KMS-11 (cell line): ENCODE measurements around the gene MYH6.
"Not testable (repeated sequence)": the region's sequence is repeated elsewhere in the genome, so short reads cannot be mapped to it uniquely, and the experiment has no call there.

Experiments
- H2AFZ ChIP-seq: fragments of 200-600 bp; sonication (generic); 2 replicates; pipeline ENCODE4 v1.6.1; 2016; ENCODE audit warnings: antibody characterized with exemption, mixed run types, low read depth
- H3K27ac ChIP-seq: fragments of 200-600 bp; sonication (generic); 2 replicates; pipeline ENCODE4 v1.6.1; 2016; ENCODE audit warnings: mild to moderate bottlenecking, mixed run types
- H3K27me3 ChIP-seq: fragments of 200-600 bp; sonication (generic); 2 replicates; pipeline ENCODE4 v1.6.1; 2017; ENCODE audit warnings: mild to moderate bottlenecking, low read depth, mixed run types, moderate library complexity; ENCODE audit not compliant: insufficient read depth
- H3K36me3 ChIP-seq: fragments of 200-600 bp; sonication (generic); 2 replicates; pipeline ENCODE4 v1.6.1; 2017; ENCODE audit warnings: mild to moderate bottlenecking, mixed run types; ENCODE audit not compliant: insufficient read depth
- H3K4me1 ChIP-seq: fragments of 200-600 bp; sonication (generic); 2 replicates; pipeline ENCODE4 v1.6.1; 2016; ENCODE audit warnings: mild to moderate bottlenecking, low read depth, mixed run types; ENCODE audit not compliant: poor library complexity, severe bottlenecking
- H3K4me2 ChIP-seq: fragments of 200-600 bp; sonication (generic); 2 replicates; pipeline ENCODE4 v1.7.0; 2016; ENCODE audit warnings: mild to moderate bottlenecking, mixed run types
- H3K4me3 ChIP-seq: fragments of 200-600 bp; sonication (generic); IDR thresholded peaks from 2 replicates; pipeline ENCODE4 v1.6.1; 2017; ENCODE audit warnings: low read depth, low read length, mixed read lengths; ENCODE audit not compliant: insufficient read depth
- H3K79me2 ChIP-seq: fragments of 200-600 bp; sonication (generic); 2 replicates; pipeline ENCODE4 v1.6.1; 2016; ENCODE audit warnings: low read depth, mixed run types; ENCODE audit not compliant: insufficient read depth
- H3K9ac ChIP-seq: fragments of 200-600 bp; sonication (generic); 2 replicates; pipeline ENCODE4 v1.6.1; 2016; ENCODE audit warnings: mild to moderate bottlenecking, mixed run types
- H4K20me1 ChIP-seq: fragments of 200-600 bp; sonication (generic); 2 replicates; pipeline ENCODE4 v1.6.1; 2016; ENCODE audit warnings: mild to moderate bottlenecking, mixed run types; ENCODE audit not compliant: insufficient read depth
- TF ChIP-seq, protein P1 (sequence below): fragments of 200-600 bp; sonication (generic); conservative IDR thresholded peaks from 2 replicates; pipeline ENCODE4 v1.6.1; 2017; ENCODE audit warnings: low read depth, mild to moderate bottlenecking, antibody characterized with exemption, low read length, moderate library complexity, mixed read lengths

The MYH6 gene

DNA sequence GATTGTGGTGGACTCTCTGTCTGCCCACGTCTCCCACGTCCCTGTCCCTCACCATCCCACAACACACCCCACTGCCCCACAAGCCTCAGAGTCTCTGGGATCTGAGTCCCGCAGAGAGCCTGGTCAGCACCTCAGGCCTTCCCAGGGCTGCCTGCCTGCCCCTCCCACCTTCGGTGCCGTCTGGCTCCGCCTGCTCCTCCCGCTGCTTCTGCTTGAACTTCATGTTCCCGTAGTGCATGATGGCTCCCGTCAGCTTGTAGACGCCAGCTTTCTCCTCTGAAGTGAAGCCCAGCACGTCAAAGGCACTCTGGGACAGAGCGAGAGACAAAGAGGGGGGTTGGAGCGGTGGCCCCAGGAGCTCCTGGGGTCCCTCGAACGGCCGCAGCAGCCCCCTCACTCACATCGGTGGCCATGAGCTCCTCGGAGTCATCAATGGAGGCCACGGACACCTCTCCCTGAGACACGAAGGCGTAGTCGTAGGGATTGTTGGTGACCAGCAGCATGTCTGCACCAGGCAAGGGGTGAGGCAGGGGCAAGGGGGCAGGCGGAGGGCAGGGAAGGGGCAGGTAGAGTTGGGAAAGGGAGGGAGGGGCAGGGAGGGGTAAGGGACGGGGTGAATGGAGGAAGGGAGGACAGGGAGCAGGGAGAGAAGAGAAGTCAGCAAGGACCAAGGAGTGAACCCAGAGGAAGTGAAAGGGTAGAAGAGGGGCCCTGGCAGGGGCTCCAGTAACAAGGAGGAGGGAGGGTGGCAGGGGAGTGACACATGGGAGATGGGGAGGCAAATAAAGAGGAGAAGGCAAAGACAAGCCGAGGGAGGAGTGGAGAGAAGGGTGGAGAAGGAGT is 5.6 kb downstream of the MYH6 start:
- peaks cover 21% of the 10 kb centered on the region for H3K27me3 ChIP-seq
- H3K79me2 ChIP-seq = no peaks in the 10 kb centered on the region
- H3K36me3 ChIP-seq = no peaks in the 10 kb centered on the region
- no peak overlapping the region for H2AFZ ChIP-seq
- H3K4me3 ChIP-seq = no peak overlapping the region
- H3K4me2 ChIP-seq = no peak overlapping the region
- no peak overlapping the region for H3K9ac ChIP-seq
- no peak overlapping the region for H3K27ac ChIP-seq
- no peaks in the 10 kb centered on the region for H3K4me1 ChIP-seq
- TF ChIP-seq, protein P1, sequence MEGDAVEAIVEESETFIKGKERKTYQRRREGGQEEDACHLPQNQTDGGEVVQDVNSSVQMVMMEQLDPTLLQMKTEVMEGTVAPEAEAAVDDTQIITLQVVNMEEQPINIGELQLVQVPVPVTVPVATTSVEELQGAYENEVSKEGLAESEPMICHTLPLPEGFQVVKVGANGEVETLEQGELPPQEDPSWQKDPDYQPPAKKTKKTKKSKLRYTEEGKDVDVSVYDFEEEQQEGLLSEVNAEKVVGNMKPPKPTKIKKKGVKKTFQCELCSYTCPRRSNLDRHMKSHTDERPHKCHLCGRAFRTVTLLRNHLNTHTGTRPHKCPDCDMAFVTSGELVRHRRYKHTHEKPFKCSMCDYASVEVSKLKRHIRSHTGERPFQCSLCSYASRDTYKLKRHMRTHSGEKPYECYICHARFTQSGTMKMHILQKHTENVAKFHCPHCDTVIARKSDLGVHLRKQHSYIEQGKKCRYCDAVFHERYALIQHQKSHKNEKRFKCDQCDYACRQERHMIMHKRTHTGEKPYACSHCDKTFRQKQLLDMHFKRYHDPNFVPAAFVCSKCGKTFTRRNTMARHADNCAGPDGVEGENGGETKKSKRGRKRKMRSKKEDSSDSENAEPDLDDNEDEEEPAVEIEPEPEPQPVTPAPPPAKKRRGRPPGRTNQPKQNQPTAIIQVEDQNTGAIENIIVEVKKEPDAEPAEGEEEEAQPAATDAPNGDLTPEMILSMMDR = no peak
- no peaks in the 10 kb centered on the region for H4K20me1 ChIP-seq

DNA sequence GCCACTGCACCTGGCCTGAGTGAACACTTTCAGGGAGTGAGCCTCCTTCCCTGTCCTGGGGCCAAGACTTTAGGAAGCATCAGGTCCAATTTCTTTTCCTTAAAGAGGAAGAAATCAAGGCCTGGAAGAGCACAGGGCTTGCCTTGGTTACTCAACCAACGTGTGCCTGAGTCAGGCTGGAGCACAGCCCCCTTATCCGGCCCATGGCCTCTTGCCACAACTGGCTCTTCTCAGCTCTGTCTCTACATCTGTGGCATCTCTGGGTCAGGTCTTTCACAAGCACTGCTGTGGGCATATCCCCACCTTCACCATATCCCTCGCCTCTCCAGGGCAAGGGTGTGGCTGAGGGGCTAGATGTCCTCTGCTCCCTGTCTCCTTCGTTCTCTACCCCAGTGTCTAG is 6.8 kb downstream of the MYH6 start:
- Histone ChIP-seq H3K4me1 (no peaks in the 10 kb centered on the region), H3K27ac (no peak overlapping the region), H3K9ac (no peak overlapping the region), H3K36me3 (no peaks in the 10 kb centered on the region), H3K4me2 (no peak overlapping the region), H2AFZ (no peak overlapping the region), H3K4me3 (no peak overlapping the region), H3K79me2 (no peaks in the 10 kb centered on the region), H3K27me3 (peaks cover 13% of the 10 kb centered on the region), H4K20me1 (no peaks in the 10 kb centered on the region)
- TF ChIP-seq, protein P1 = no peak

DNA sequence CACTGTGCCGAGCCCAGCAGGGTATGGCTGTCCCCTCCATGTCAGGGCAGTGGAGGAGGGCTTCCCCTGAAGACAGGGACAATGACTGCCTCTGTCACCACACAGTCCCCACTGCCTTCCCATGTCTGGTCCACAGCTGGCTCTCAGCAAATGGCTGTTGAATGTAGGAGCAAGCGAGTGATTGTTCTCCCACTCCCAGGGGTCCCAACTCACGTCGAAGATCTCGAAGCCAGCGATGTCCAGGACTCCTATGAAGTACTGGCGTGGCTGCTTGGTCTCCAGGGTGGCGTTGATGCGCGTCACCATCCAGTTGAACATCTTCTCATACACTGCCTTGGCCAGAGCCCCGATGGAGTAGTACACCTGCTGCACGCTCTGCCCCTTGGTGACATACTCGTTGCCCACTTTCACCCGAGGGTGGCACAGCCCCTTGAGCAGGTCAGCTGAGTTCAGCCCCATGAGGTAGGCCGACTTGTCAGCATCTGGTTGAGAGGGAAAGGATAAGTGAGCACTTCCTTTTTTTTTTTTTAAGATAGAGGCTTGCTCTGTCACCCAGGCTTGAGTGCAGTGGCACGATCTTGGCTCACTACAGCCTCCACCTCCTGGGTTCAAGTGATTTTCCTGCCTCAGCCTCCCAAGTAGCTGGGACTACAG is 7.5 kb downstream of the MYH6 start:
- not testable (repeated sequence) for H3K27me3 ChIP-seq, H3K9ac ChIP-seq, H4K20me1 ChIP-seq, H2AFZ ChIP-seq, H3K4me1 ChIP-seq, H3K79me2 ChIP-seq, H3K4me2 ChIP-seq, H3K4me3 ChIP-seq, H3K27ac ChIP-seq, H3K36me3 ChIP-seq

DNA sequence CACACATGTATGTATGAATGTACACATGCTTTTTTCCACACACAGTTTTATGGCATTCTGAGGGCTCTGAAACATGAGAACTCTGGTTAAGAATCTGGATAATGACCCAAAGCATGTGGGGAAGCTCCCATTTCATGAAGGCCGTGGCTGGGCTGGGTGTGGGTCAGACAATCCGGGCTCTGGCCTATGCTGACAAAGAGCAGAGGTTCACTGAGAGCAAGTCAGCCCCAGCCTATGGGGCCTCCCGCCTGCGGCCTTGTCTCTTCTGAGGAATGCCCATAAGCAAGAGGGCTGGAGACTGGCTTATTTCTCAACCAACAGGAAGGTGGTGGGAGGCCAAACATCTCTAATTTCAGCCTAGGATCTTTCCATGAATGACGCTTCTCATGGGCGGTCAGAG is 8.5 kb downstream of the MYH6 start:
- H3K9ac ChIP-seq = no peak overlapping the region
- no peak overlapping the region for H3K4me2 ChIP-seq
- TF ChIP-seq, protein P1 = no peak
- no peak overlapping the region for H3K27ac ChIP-seq
- H3K79me2 ChIP-seq = no peaks in the 10 kb centered on the region
- no peak overlapping the region for H3K4me3 ChIP-seq
- no peak overlapping the region for H2AFZ ChIP-seq
- peaks cover 8% of the 10 kb centered on the region for H3K27me3 ChIP-seq
- no peaks in the 10 kb centered on the region for H4K20me1 ChIP-seq
- H3K36me3 ChIP-seq = no peaks in the 10 kb centered on the region
- H3K4me1 ChIP-seq = no peaks in the 10 kb centered on the region

DNA sequence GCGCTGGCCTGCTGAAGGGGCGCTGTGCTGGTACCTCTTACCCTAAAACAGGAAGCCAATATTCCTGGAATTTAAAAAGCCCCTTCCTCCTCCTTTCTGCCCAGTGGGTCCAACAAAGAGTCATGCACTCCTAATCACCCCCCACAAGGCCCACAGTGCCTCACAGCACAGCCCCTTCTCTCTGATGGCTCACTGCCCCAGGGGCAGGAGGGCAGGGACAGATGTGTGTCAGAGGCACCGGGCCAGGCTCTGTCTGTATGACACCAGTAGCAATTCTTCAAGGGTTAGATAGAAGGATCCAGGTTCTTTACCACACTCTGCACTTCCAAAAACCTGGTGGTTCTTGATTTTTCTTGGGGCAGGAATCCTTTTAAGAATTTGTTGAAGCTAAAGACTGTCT is 8.9 kb downstream of the MYH6 start:
- TF ChIP-seq, protein P1 = no peak
- no peak overlapping the region for H2AFZ ChIP-seq
- H3K4me2 ChIP-seq = no peak overlapping the region
- H3K9ac ChIP-seq = no peak overlapping the region
- no peaks in the 10 kb centered on the region for H3K79me2 ChIP-seq
- H3K4me1 ChIP-seq = no peaks in the 10 kb centered on the region
- H3K27me3 ChIP-seq = peaks cover 8% of the 10 kb centered on the region
- H3K36me3 ChIP-seq = no peaks in the 10 kb centered on the region
- H3K27ac ChIP-seq = no peak overlapping the region
- H3K4me3 ChIP-seq = no peak overlapping the region
- no peaks in the 10 kb centered on the region for H4K20me1 ChIP-seq
